Subcutaneous adipose tissue (tissue), 4 donors: ENCODE data around the gene LRRC28. TPM values are rescaled to one million over a fixed set of nuclear protein-coding genes. Genes with fewer than 3 reads are reported as not detected.

ENCODE experiments used
- CTCF ChIP-seq: fragments of 450-650 bp; IDR thresholded peaks from one replicate; pipeline ENCODE4 v1.5.1; 2016; ENCODE audit warnings: low read depth, mild to moderate bottlenecking, control low read depth, antibody characterized with exemption, moderate library complexity
- total RNA-seq, 4 donors: library from RNA; depleted of rRNA; stranded (reverse); fragments of >200 nt; gene quantifications; one replicate each; pipeline ENCODE4 v1.1.0, GENCODE V29; 2016

The LRRC28 gene
- total RNA-seq, 4 donors from 2014 or later = 37.7 to 60.7 (median 45.8) TPM

- TF ChIP-seq CTCF = no peak
Observed at GRCh38 chr15:99333413-99333812, 82.1 kb downstream of the LRRC28 start.

- no peak for TF ChIP-seq CTCF
Observed at GRCh38 chr15:99333981-99334380, 82.7 kb downstream of the LRRC28 start.

- no peak for TF ChIP-seq CTCF
Observed at GRCh38 chr15:99335508-99335907, 84.2 kb downstream of the LRRC28 start.

GRCh38 chr15:99336794-99337193, 85.5 kb downstream of the LRRC28 start:
- no peak for TF ChIP-seq CTCF

- no peak for TF ChIP-seq CTCF
Observed at GRCh38 chr15:99340347-99340746, 89.1 kb downstream of the LRRC28 start.

GRCh38 chr15:99341786-99342185, 90.5 kb downstream of the LRRC28 start:
- TF ChIP-seq CTCF = no peak

- no peak for TF ChIP-seq CTCF
Observed at GRCh38 chr15:99343208-99343607, 91.9 kb downstream of the LRRC28 start.
